Mesenchymal stem cell (in vitro differentiated cells and primary cell): ENCODE results near the gene CLDN6.

ENCODE experiments used
- DNase-seq: peaks from one replicate; pipeline ENCODE4 v3.0.0-alpha.2; 2013
- H2AFZ ChIP-seq: one replicate; pipeline ENCODE4 v1.6.1; 2013; ENCODE audit warnings: low read depth, mild to moderate bottlenecking, control low read depth, inconsistent platforms, low read length, moderate library complexity
- H2AK5ac ChIP-seq: 2 replicates; pipeline ENCODE4 v1.6.1; 2013; ENCODE audit warnings: low read length, moderate library complexity, mild to moderate bottlenecking, inconsistent platforms; ENCODE audit not compliant: severe bottlenecking
- H2BK120ac ChIP-seq: one replicate; pipeline ENCODE4 v1.6.1; 2013; ENCODE audit warnings: low read depth, mild to moderate bottlenecking, inconsistent platforms, low read length, moderate library complexity
- H2BK12ac ChIP-seq, 2 experiments: one replicate each; pipeline ENCODE4 v1.6.1; 2013; ENCODE audit warnings: inconsistent platforms in 2 of 2, low read length in 2 of 2, mild to moderate bottlenecking in 2 of 2, moderate library complexity in 2 of 2, control low read depth in 1 of 2
- H2BK15ac ChIP-seq: one replicate; pipeline ENCODE4 v1.6.1; 2013; ENCODE audit warnings: mild to moderate bottlenecking, low read depth, inconsistent platforms; ENCODE audit not compliant: poor library complexity, severe bottlenecking
- H2BK5ac ChIP-seq: 2 replicates; pipeline ENCODE4 v1.6.1; 2013; ENCODE audit warnings: low read depth, mild to moderate bottlenecking, low read length, control low read depth, inconsistent platforms; ENCODE audit not compliant: poor library complexity, severe bottlenecking
- H3K14ac ChIP-seq, 2 experiments: one replicate each; pipeline ENCODE4 v1.6.1; 2013; ENCODE audit warnings: inconsistent platforms in 2 of 2, low read length in 2 of 2, control low read depth in 1 of 2, mild to moderate bottlenecking in 1 of 2, moderate library complexity in 1 of 2
- H3K18ac ChIP-seq, 2 experiments: one replicate each; pipeline ENCODE4 v1.6.1; 2013; ENCODE audit warnings: inconsistent platforms in 2 of 2, low read length in 2 of 2, control low read depth in 1 of 2, low read depth in 1 of 2, mild to moderate bottlenecking in 1 of 2
- H3K23ac ChIP-seq, 2 experiments: one replicate each; pipeline ENCODE4 v1.6.1; 2013; ENCODE audit warnings: inconsistent platforms in 2 of 2, low read length in 2 of 2, mild to moderate bottlenecking in 2 of 2, moderate library complexity in 2 of 2, control low read depth in 1 of 2
- H3K27ac ChIP-seq: 2 replicates; pipeline ENCODE4 v1.5.1; 2013; ENCODE audit warnings: mild to moderate bottlenecking, moderate library complexity, low read length, control low read depth, inconsistent platforms; ENCODE audit not compliant: poor library complexity, severe bottlenecking
- H3K27me3 ChIP-seq, 2 experiments: 2 replicates each; pipeline versions ENCODE4 v1.6.1 to v1.7.0; 2013; ENCODE audit warnings: low read length in 2 of 2, mild to moderate bottlenecking in 2 of 2, moderate library complexity in 2 of 2, control low read depth in 1 of 2, inconsistent platforms in 1 of 2; ENCODE audit not compliant: control insufficient read depth in 1 of 2, insufficient read depth in 1 of 2
- H3K36me3 ChIP-seq, 2 experiments: 2 replicates each; pipeline versions ENCODE4 v1.6.1 to v1.7.0; 2013; ENCODE audit warnings: low read length in 2 of 2, control low read depth in 1 of 2, inconsistent platforms in 1 of 2, low read depth in 1 of 2, mild to moderate bottlenecking in 1 of 2; ENCODE audit not compliant: insufficient read depth in 2 of 2, control insufficient read depth in 1 of 2
- H3K4ac ChIP-seq, 2 experiments: one replicate each; pipeline ENCODE4 v1.6.1; 2013; ENCODE audit warnings: inconsistent platforms in 2 of 2, low read length in 2 of 2, mild to moderate bottlenecking in 2 of 2, moderate library complexity in 2 of 2, control low read depth in 1 of 2, low read depth in 1 of 2
- H3K4me1 ChIP-seq: 2 replicates; pipeline ENCODE4 v1.6.1; 2013; ENCODE audit warnings: low read depth, low read length, control low read depth; ENCODE audit not compliant: control insufficient read depth, insufficient read depth
- H3K4me2 ChIP-seq: 2 replicates; pipeline ENCODE4 v1.6.1; 2013; ENCODE audit warnings: low read length, mild to moderate bottlenecking, inconsistent platforms; ENCODE audit not compliant: poor library complexity, severe bottlenecking
- H3K4me3 ChIP-seq, 2 experiments: 2 replicates each; pipeline versions ENCODE4 v1.5.1 to v1.7.0; 2013; ENCODE audit warnings: low read length in 2 of 2, mild to moderate bottlenecking in 2 of 2, control low read depth in 1 of 2, low read depth in 1 of 2; ENCODE audit not compliant: insufficient read depth in 1 of 2
- H3K79me1 ChIP-seq: replicated peaks from 2 replicates; pipeline ENCODE4 v1.6.1; 2013; ENCODE audit warnings: mild to moderate bottlenecking, control low read depth, low read length, inconsistent platforms; ENCODE audit not compliant: poor library complexity, severe bottlenecking
- H3K9ac ChIP-seq: 2 replicates; pipeline ENCODE4 v1.7.0; 2013; ENCODE audit warnings: mild to moderate bottlenecking, low read length, moderate library complexity
- H3K9me3 ChIP-seq: 2 replicates; pipeline ENCODE4 v1.7.0; 2013; ENCODE audit warnings: mild to moderate bottlenecking, low read length; ENCODE audit not compliant: control insufficient read depth
- H4K8ac ChIP-seq: one replicate; pipeline ENCODE4 v1.6.1; 2013; ENCODE audit warnings: inconsistent platforms, mild to moderate bottlenecking, low read length, moderate library complexity
- H4K91ac ChIP-seq: one replicate; pipeline ENCODE4 v1.6.1; 2013; ENCODE audit warnings: mild to moderate bottlenecking, low read length, inconsistent platforms
- WGBS: methylation state at CpG from one replicate; pipeline ENCODE4 v1.1.7; 2013; ENCODE audit warnings: mixed read lengths; 5-methylcytosine and 5-hydroxymethylcytosine counted together

CLDN6 gene

GRCh38 chr16:2975161-2975795, 42.7 kb downstream of the CLDN6 start:
- no peak overlapping the region for H3K9ac ChIP-seq
- no peak overlapping the region for H3K4me2 ChIP-seq
- no peak overlapping the region for H3K18ac ChIP-seq
- H3K23ac ChIP-seq = no peak overlapping the region
- no peak overlapping the region for H2BK12ac ChIP-seq
- H3K9me3 ChIP-seq = no peaks in the 10 kb centered on the region
- peaks cover 33% of the 10 kb centered on the region for H3K4me1 ChIP-seq
- peaks cover 0 to 52% of the 10 kb centered on the region in 2 experiments for H3K36me3 ChIP-seq
- no peak overlapping the region for H3K27ac ChIP-seq
- H4K8ac ChIP-seq = no peak overlapping the region
- H2AK5ac ChIP-seq = no peak overlapping the region
- no peak overlapping the region for H2BK15ac ChIP-seq
- no peak overlapping the region for H3K14ac ChIP-seq
- no peak overlapping the region for H4K91ac ChIP-seq
- no peak overlapping the region for H3K4ac ChIP-seq
- no peaks in the 10 kb centered on the region for H3K27me3 ChIP-seq
- DNase-seq = no peak
- no peak overlapping the region for H3K4me3 ChIP-seq
- H2BK120ac ChIP-seq = no peak overlapping the region
- peaks cover 21% of the 10 kb centered on the region for H3K79me1 ChIP-seq
- no peak overlapping the region for H2BK5ac ChIP-seq
- 96% methylated on average over 28 of the region's 28 CpGs for WGBS
- H2AFZ ChIP-seq = no peak overlapping the region

GRCh38 chr16:2974319-2975056, 43.5 kb downstream of the CLDN6 start:
- Histone ChIP-seq H3K18ac (no peak overlapping the region), H2BK5ac (no peak overlapping the region), H3K4me3 (no peak overlapping the region), H3K4ac (no peak overlapping the region), H3K23ac (no peak overlapping the region), H3K36me3 (peaks cover 0 to 52% of the 10 kb centered on the region in 2 experiments), H2AFZ (no peak overlapping the region), H2BK12ac (no peak overlapping the region), H4K8ac (no peak overlapping the region), H3K79me1 (peaks cover 22% of the 10 kb centered on the region), H3K4me2 (no peak overlapping the region), H3K9me3 (no peaks in the 10 kb centered on the region), H2BK120ac (no peak overlapping the region), H3K27ac (no peak overlapping the region), H3K14ac (no peak overlapping the region), H2AK5ac (no peak overlapping the region), H3K9ac (no peak overlapping the region), H2BK15ac (no peak overlapping the region), H3K4me1 (peaks cover 32% of the 10 kb centered on the region), H4K91ac (no peak overlapping the region), H3K27me3 (no peaks in the 10 kb centered on the region)
- DNase-seq = no peak
- 96% methylated on average over 14 of the region's 15 CpGs for WGBS

- Histone ChIP-seq H2AK5ac (no peak overlapping the region), H3K27ac (no peak overlapping the region), H3K36me3 (peaks cover 0 to 52% of the 10 kb centered on the region in 2 experiments), H3K4me2 (no peak overlapping the region), H2BK12ac (no peak overlapping the region), H2BK15ac (no peak overlapping the region), H3K18ac (no peak overlapping the region), H3K23ac (no peak overlapping the region), H4K91ac (no peak overlapping the region), H3K9me3 (no peaks in the 10 kb centered on the region), H3K4ac (no peak overlapping the region), H3K79me1 (peaks cover 18% of the 10 kb centered on the region), H2BK5ac (no peak overlapping the region), H3K9ac (no peak overlapping the region), H2AFZ (no peak overlapping the region), H3K27me3 (peaks cover 0 to 1% of the 10 kb centered on the region in 2 experiments), H4K8ac (no peak overlapping the region), H3K4me3 (peak overlapping the region in 1 of 2 experiments; percentile 29), H2BK120ac (no peak overlapping the region), H3K4me1 (peaks cover 35% of the 10 kb centered on the region), H3K14ac (no peak overlapping the region)
- 95% methylated on average over 14 of the region's 17 CpGs for WGBS
- no peak for DNase-seq
These were observed 44.2 kb downstream of the CLDN6 start for GRCh38 chr16:2973605-2974318.

GRCh38 chr16:2973093-2973492, 44.9 kb downstream of the CLDN6 start:
- H3K9me3 ChIP-seq = no peaks in the 10 kb centered on the region
- no peak overlapping the region for H2AK5ac ChIP-seq
- no peak overlapping the region for H3K14ac ChIP-seq
- peaks cover under 1 to 8% of the 10 kb centered on the region in 2 experiments for H3K27me3 ChIP-seq
- H2AFZ ChIP-seq = no peak overlapping the region
- DNase-seq = no peak
- H2BK15ac ChIP-seq = no peak overlapping the region
- no peak overlapping the region for H3K18ac ChIP-seq
- H3K23ac ChIP-seq = no peak overlapping the region
- H3K4me3 ChIP-seq = no peak overlapping the region
- H3K4me2 ChIP-seq = no peak overlapping the region
- H3K4ac ChIP-seq = no peak overlapping the region
- peaks cover 39% of the 10 kb centered on the region for H3K4me1 ChIP-seq
- H4K91ac ChIP-seq = no peak overlapping the region
- no peak overlapping the region for H2BK12ac ChIP-seq
- WGBS = 89% methylated on average over 5 of the region's 5 CpGs
- no peak overlapping the region for H3K9ac ChIP-seq
- H3K36me3 ChIP-seq = peaks cover 0 to 52% of the 10 kb centered on the region in 2 experiments
- no peak overlapping the region for H2BK5ac ChIP-seq
- H4K8ac ChIP-seq = no peak overlapping the region
- no peak overlapping the region for H3K27ac ChIP-seq
- peaks cover 17% of the 10 kb centered on the region for H3K79me1 ChIP-seq
- H2BK120ac ChIP-seq = no peak overlapping the region
